Measurements from ENCODE around the gene BMPR1A. TPM values are rescaled to one million over a fixed set of nuclear protein-coding genes. Genes with fewer than 3 reads are reported as not detected.

The BMPR1A gene
- polyA plus RNA-seq, 3 donors, result 0.25 to 0.67 (median 0.61) TPM

DNA sequence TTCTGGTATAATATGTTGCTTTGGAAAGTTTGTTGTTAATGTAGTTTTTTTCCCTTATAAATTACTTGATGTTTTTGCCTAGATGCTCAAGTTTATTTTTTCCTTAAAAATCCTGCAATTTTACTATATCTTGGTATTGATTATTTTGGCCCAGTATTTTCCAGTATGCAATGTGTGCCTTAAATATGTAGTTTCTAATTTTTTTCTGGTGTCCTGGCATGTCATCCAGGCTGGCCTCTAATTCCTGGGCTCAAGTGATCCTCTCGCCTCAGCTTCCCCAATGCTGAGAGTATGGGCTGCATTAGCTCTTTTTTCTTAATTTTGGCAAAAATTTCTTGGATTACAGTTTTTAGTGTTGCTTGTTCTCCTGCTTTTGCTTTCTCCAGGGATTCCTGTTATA, 57.6 kb downstream of the BMPR1A start:
- Histone ChIP-seq H3K9me3 (replicated peaks in 1 of 2; ENCODE audit: control insufficient read depth in 1 of 2, insufficient read depth in 1 of 2, low read length in 2 of 2) (no peaks in the 10 kb centered on the region), H3K79me2 (ENCODE audit: insufficient read depth, low read length) (no peaks in the 10 kb centered on the region), H3K27me3 (ENCODE audit: control insufficient read depth in 2 of 2, insufficient read depth in 2 of 2, low read length in 2 of 2) (no peaks in the 10 kb centered on the region), H3K4me3 (replicated peaks in 1 of 3; ENCODE audit: low read depth in 2 of 3, low read length in 3 of 3) (no peak overlapping the region), H4K20me1 (ENCODE audit: insufficient read depth, low read length) (no peaks in the 10 kb centered on the region), H3K36me3 (replicated peaks in 1 of 2; ENCODE audit: control insufficient read depth in 1 of 2, insufficient read depth in 2 of 2, low read length in 2 of 2) (no peaks in the 10 kb centered on the region), H3K27ac (ENCODE audit: low read depth in 1 of 2, low read length in 2 of 2) (no peak overlapping the region), H2AFZ (ENCODE audit: insufficient read depth, low read depth, low read length, poor library complexity, severe bottlenecking) (no peak overlapping the region), H3K4me1 (ENCODE audit: control insufficient read depth in 1 of 2, insufficient read depth in 2 of 2, low read length in 2 of 2) (no peaks in the 10 kb centered on the region), H3K4me2 (replicated peaks; ENCODE audit: extremely low read depth, low read length, poor library complexity, severe bottlenecking) (no peak overlapping the region), H3K9ac (ENCODE audit: insufficient read depth, low read length, poor library complexity, severe bottlenecking) (no peak overlapping the region)
- Mint-ChIP-seq H3K4me1 (no peaks in the 10 kb centered on the region), H3K4me3 (no peak overlapping the region), H3K27me3 (ENCODE audit: low read depth in 3 of 3) (peaks cover 2 to 10% (median 3%) of the 10 kb centered on the region in 3 donors), H3K36me3 (no peaks in the 10 kb centered on the region), H3K27ac (no peak overlapping the region), H3K9me3 (peaks cover 0 to 3% (median 0%) of the 10 kb centered on the region in 7 donors)
- intact Hi-C loops (cut with micrococcal nuclease), result no loop called here
- no peak for DNase-seq
- WGBS (ENCODE audit: insufficient coverage), result 71% methylated on average over 1 of the region's 1 CpG
- no peak for TF ChIP-seq CTCF (IDR thresholded peaks at IDR 0.05)

DNA sequence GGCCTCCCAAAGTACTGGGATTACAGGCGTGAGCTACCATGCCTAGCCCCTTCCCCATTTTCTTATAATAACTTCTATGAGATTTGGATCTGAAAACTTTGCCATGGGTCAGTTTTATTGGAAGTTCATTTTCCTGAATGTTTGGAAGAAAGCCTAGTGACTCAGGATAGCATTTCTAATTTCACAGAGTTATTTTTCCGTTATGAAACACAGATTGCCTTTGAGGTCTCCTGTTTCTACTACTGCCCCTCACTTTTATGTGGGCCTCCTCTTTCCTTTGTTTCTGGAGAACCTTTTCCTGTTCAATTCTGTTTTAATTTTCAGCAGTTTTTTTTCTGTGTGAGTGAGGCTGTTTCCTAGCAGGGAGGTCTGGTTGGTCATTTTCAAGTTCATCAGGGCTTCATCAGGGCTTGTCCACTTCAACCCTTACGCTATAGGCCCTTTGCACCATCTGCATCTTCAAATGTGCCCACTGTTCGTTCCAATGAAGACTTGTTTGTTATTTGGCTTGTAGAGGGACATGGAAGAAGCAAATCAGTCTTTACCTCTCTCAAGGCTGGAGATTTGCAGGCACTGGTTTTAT, 58.7 kb downstream of the BMPR1A start:
- Histone ChIP-seq H3K9me3 (replicated peaks in 1 of 2; ENCODE audit: control insufficient read depth in 1 of 2, insufficient read depth in 1 of 2, low read length in 2 of 2) (no peaks in the 10 kb centered on the region), H3K9ac (ENCODE audit: insufficient read depth, low read length, poor library complexity, severe bottlenecking) (no peak overlapping the region), H3K27ac (ENCODE audit: low read depth in 1 of 2, low read length in 2 of 2) (no peak overlapping the region), H3K79me2 (ENCODE audit: insufficient read depth, low read length) (no peaks in the 10 kb centered on the region), H3K4me2 (replicated peaks; ENCODE audit: extremely low read depth, low read length, poor library complexity, severe bottlenecking) (no peak overlapping the region), H3K4me3 (replicated peaks in 1 of 3; ENCODE audit: low read depth in 2 of 3, low read length in 3 of 3) (no peak overlapping the region), H3K27me3 (ENCODE audit: control insufficient read depth in 2 of 2, insufficient read depth in 2 of 2, low read length in 2 of 2) (no peaks in the 10 kb centered on the region), H3K4me1 (ENCODE audit: control insufficient read depth in 1 of 2, insufficient read depth in 2 of 2, low read length in 2 of 2) (no peaks in the 10 kb centered on the region), H4K20me1 (ENCODE audit: insufficient read depth, low read length) (no peaks in the 10 kb centered on the region), H3K36me3 (replicated peaks in 1 of 2; ENCODE audit: control insufficient read depth in 1 of 2, insufficient read depth in 2 of 2, low read length in 2 of 2) (no peaks in the 10 kb centered on the region), H2AFZ (ENCODE audit: insufficient read depth, low read depth, low read length, poor library complexity, severe bottlenecking) (no peak overlapping the region)
- H3K9me3 Mint-ChIP-seq, result peaks cover 0 to 3% (median 0%) of the 10 kb centered on the region in 7 donors
- H3K36me3 Mint-ChIP-seq, result no peaks in the 10 kb centered on the region
- no peak for TF ChIP-seq CTCF (IDR thresholded peaks at IDR 0.05)
- peaks cover 2 to 10% (median 3%) of the 10 kb centered on the region in 3 donors for H3K27me3 Mint-ChIP-seq (ENCODE audit: low read depth in 3 of 3)
- intact Hi-C loops (cut with micrococcal nuclease), result no loop called here
- H3K4me1 Mint-ChIP-seq, result no peaks in the 10 kb centered on the region
- H3K4me3 Mint-ChIP-seq, result no peak overlapping the region
- no CpG with 5 or more reads among the region's 4 CpGs for WGBS (ENCODE audit: insufficient coverage)
- DNase-seq, result no peak
- no peak overlapping the region for H3K27ac Mint-ChIP-seq

Data from CD14-positive monocyte (primary cell).